Activated CD4-positive, alpha-beta T cell treated with anti-CD3 and anti-CD28 coated beads for 36 hours (primary cell): ENCODE results near the gene SHISA8. TPM values are rescaled to one million over a fixed set of nuclear protein-coding genes. Genes with fewer than 3 reads are reported as not detected.

Experiments used
- ATAC-seq: fragments of 200-7000 bp; cut with Tn5 transposase; one replicate; pipeline ENCODE4 v1.10.0; 2021; ENCODE audit warnings: mild to moderate bottlenecking, moderate library complexity
- CTCF ChIA-PET: fragments of 350-600 bp; sonication (Branson Sonifier 250); formaldehyde crosslinking; loops from one replicate; lab custom pipeline; 2021; ENCODE audit warnings: antibody characterized with exemption; lab: Charles Lee
- POLR2A ChIA-PET: fragments of 350-600 bp; sonication (Branson Sonifier 250); formaldehyde crosslinking; loops from one replicate; lab custom pipeline; 2021; ENCODE audit warnings: antibody characterized with exemption, inconsistent platforms; lab: Charles Lee
- DNase-seq: peaks from one replicate; pipeline ENCODE4 v3.0.0-alpha.2; 2020
- H3K27ac Mint-ChIP-seq: one replicate; pipeline ENCODE4 v1.8.0; 2021; ENCODE audit warnings: mixed read lengths
- H3K27me3 Mint-ChIP-seq: one replicate; pipeline ENCODE4 v1.8.0; 2021; ENCODE audit warnings: mixed read lengths
- H3K36me3 Mint-ChIP-seq: one replicate; pipeline ENCODE4 v1.8.0; 2021; ENCODE audit warnings: low read depth, mixed read lengths
- H3K4me1 Mint-ChIP-seq: one replicate; pipeline ENCODE4 v1.8.0; 2021; ENCODE audit warnings: mixed read lengths
- H3K4me3 Mint-ChIP-seq: one replicate; pipeline ENCODE4 v1.8.0; 2021; ENCODE audit warnings: mild to moderate bottlenecking, moderate library complexity, mixed read lengths
- H3K9me3 Mint-ChIP-seq: one replicate; pipeline ENCODE4 v1.8.0; 2021; ENCODE audit warnings: low read depth, mixed read lengths
- intact Hi-C, 2 experiments: fragments of 100-400 bp; cut with DNase I in 1 of 2; cut with micrococcal nuclease in 1 of 2; formaldehyde crosslinking; loops; one replicate each; pipeline versions ENCODE4 v1.14.2 to v1.15.1; 2022 to 2024; cut with DNase I, micrococcal nuclease
- total RNA-seq, 2 experiments: library from RNA; stranded (reverse); gene quantifications; one replicate each; pipeline ENCODE4 v1.2.3, GENCODE V29; 2021

SHISA8 gene
- total RNA-seq, 2 experiments from 2014 or later = 1.4 to 1.9 TPM

- Mint-ChIP-seq H3K9me3 (no peaks in the 10 kb centered on the region), H3K4me3 (peak overlapping the region; percentile 97), H3K4me1 (peaks cover 55% of the 10 kb centered on the region), H3K36me3 (peaks cover 33% of the 10 kb centered on the region), H3K27me3 (no peaks in the 10 kb centered on the region), H3K27ac (peak overlapping the region; percentile 90)
- ATAC-seq (no peak), DNase-seq (no peak)
- ChIA-PET POLR2A (interaction anchor here (0.6 to 2.4 kb wide), 12 partner anchors 19 to 668 kb away, joined by 3 to 15 read pairs (median 4); partner anchors contain the start of genes CCDC134, PMM1, SMDT1 and SREBF2), CTCF (interaction anchor here (0.6 to 5.0 kb wide), 10 partner anchors 9 to 635 kb away, joined by 3 to 31 read pairs (median 4); partner anchors contain the start of genes CCDC134, MEI1, NDUFA6 and TNFRSF13C)
- intact Hi-C loops = loop anchor here in 1 of 2 experiments (1.0 to 5.0 kb wide), 4 partner anchors 51 to 1310 kb away; partner anchors contain the start of genes MRTFA, NAGA, SMDT1 and WBP2NL
These were observed 32.7 kb upstream of the SHISA8 start for GRCh38 chr22:41947424-41948080.

DNA sequence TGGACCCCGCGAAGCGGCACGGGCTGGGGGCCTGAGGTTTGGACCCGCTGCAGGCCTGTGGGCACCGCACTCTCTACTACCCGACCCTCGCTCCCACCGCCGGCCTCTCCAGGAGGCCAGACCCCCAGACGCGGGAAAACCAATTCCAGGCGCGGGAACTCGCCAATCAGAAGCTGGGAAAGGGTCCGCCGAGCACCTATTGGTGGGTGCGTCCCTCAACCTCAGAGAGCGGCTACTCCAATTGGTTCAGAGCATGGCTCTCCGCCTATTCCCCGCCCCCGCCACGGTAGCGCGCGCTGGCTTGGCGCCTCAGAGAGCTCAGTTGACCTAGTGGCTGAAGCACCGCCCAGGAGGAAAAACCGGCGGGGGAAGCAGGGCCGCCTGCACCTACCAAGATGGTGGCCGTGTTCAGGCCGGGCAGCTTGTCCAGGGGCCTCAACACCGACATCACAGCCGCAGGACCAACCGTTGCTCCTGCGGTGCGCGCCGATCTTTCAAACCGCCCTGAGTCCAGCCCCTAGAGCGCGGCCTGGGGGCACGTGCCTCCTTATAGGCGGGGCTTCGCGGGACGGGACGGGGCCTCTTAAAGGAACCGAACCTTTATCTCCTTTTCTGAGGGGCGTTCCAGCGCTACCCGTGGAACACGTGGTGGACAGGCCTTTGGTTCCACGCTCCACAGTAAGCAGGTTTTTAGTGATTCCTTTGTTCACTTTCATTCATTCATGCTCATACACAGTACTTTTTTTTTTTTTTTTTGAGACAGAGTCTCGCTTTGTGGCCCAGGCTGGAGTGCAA, 32.0 kb upstream of the SHISA8 start, which contains the start of gene CENPM:
Gene CENPM (minus strand): TSS at position 524 of the 795 bp plus-strand sequence. CDS start 76 bp downstream, at position 448.
- ChIA-PET CTCF (interaction anchor here (0.6 to 5.0 kb wide), 14 partner anchors 10 to 634 kb away, joined by 3 to 31 read pairs (median 4); partner anchors contain the start of genes CCDC134, MEI1, NDUFA6 and TNFRSF13C), POLR2A (interaction anchor here (0.6 to 2.4 kb wide), 16 partner anchors 18 to 669 kb away, joined by 3 to 15 read pairs (median 4); partner anchors contain the start of genes CCDC134, PMM1, SMDT1 and SREBF2)
- no peaks in the 10 kb centered on the region for H3K9me3 Mint-ChIP-seq
- H3K4me3 Mint-ChIP-seq = peak within 1 kb of the TSS; percentile 97
- peaks cover 59% of the 10 kb centered on the region for H3K4me1 Mint-ChIP-seq
- H3K36me3 Mint-ChIP-seq = peaks cover 38% of the 10 kb centered on the region
- peak within 1 kb of the TSS; percentile 92 for H3K27ac Mint-ChIP-seq
- no peaks in the 10 kb centered on the region for H3K27me3 Mint-ChIP-seq
- DNase-seq = peak; percentile 98
- peak; percentile 95 for ATAC-seq
- intact Hi-C loops = loop anchor here in 1 of 2 experiments (1.0 to 5.0 kb wide), 8 partner anchors 51 to 1310 kb away; partner anchors contain the start of genes MRTFA, NAGA, NDUFA6 and SMDT1

- Mint-ChIP-seq H3K27me3 (no peaks in the 10 kb centered on the region), H3K27ac (peak overlapping the region; percentile 96), H3K4me3 (peak overlapping the region; percentile 48), H3K9me3 (no peaks in the 10 kb centered on the region), H3K4me1 (peaks cover 80% of the 10 kb centered on the region), H3K36me3 (peaks cover 69% of the 10 kb centered on the region)
- DNase-seq = peak; percentile 56
- peak; percentile 2 for ATAC-seq
- ChIA-PET CTCF (interaction anchor here (0.6 to 5.0 kb wide), 14 partner anchors 15 to 532 kb away, joined by 3 to 31 read pairs (median 4); partner anchors contain the start of genes MEI1, SREBF2 and TNFRSF13C), POLR2A (interaction anchor here (0.8 to 1.6 kb wide), 5 partner anchors 81 to 244 kb away, joined by 4 to 9 read pairs (median 5); partner anchors contain the start of genes CCDC134, MEI1 and SREBF2)
- intact Hi-C loops = loop anchor here in 1 of 2 experiments (5.0 kb wide), 1 partner anchor 496 kb away; the partner anchor contains the start of gene TOB2
These were observed 28.9 kb upstream of the SHISA8 start for GRCh38 chr22:41943661-41944209.

DNA sequence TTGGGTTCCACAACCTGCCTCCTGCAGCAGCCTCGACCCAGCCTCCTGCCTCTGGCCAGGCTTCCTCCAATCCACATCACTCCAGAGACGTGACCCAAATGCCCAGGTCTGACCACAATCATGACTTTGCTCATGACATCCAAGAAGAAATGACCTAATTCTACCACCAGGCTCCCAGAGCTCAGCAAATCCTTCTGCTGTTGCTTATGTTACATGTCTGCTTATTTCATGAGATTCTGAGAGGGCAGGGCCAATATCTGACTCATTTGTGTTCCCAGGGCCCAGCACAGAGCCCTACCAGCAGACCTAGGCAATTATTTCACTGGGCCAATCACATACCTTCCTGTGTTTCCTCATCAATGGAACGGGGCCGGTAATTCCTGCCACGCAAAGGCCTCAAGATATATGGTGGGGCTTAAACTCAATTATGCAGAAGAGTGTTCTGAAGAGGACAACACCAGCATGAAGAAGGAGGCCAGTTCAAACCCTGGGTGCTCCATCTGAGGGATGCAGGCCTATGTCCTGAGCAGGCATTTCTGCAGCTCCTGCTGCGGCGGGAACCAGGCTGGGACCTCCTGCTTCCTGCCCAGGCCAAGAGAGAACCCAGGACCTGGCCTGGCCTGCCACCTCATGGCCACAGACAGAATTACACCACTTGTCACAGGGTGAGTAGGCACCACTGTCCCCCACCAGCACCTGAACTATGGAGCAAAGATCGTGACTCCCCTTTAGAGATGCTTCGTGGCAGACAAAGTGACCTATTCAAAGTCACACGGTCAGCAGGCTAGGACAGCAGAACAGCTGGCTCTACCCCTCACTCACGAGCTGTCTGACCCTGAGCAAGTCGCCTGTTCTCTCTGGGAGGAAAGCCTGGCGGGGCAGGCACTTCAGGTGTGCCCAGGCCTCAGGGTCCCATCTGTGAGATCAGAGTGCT, 26.2 kb upstream of the SHISA8 start:
- H3K4me3 Mint-ChIP-seq = peak overlapping the region; percentile 78
- CTCF ChIA-PET = interaction anchor here (0.5 to 2.9 kb wide), 36 partner anchors 8 to 1258 kb away, joined by 3 to 30 read pairs (median 4); partner anchors contain the start of genes CCDC134, MEI1, SMIM45 and SREBF2
- H3K9me3 Mint-ChIP-seq = no peaks in the 10 kb centered on the region
- DNase-seq = peak; percentile 91
- H3K27me3 Mint-ChIP-seq = no peaks in the 10 kb centered on the region
- peak overlapping the region; percentile 99 for H3K27ac Mint-ChIP-seq
- POLR2A ChIA-PET = interaction anchor here (0.5 to 2.9 kb wide), 16 partner anchors 16 to 1025 kb away, joined by 3 to 32 read pairs (median 5); partner anchors contain the start of genes CCDC134, SNU13 and SREBF2
- peak; percentile 63 for ATAC-seq
- peaks cover 70% of the 10 kb centered on the region for H3K4me1 Mint-ChIP-seq
- intact Hi-C loops = loop anchor here (1.0 to 5.0 kb wide), 19 partner anchors 14 to 674 kb away; partner anchors contain the start of genes CCDC134 (in 1 of the 2), PMM1 (in 1 of the 2), SNU13 (in 1 of the 2) and SREBF2 (in 1 of the 2)
- peaks cover 82% of the 10 kb centered on the region for H3K36me3 Mint-ChIP-seq

DNA sequence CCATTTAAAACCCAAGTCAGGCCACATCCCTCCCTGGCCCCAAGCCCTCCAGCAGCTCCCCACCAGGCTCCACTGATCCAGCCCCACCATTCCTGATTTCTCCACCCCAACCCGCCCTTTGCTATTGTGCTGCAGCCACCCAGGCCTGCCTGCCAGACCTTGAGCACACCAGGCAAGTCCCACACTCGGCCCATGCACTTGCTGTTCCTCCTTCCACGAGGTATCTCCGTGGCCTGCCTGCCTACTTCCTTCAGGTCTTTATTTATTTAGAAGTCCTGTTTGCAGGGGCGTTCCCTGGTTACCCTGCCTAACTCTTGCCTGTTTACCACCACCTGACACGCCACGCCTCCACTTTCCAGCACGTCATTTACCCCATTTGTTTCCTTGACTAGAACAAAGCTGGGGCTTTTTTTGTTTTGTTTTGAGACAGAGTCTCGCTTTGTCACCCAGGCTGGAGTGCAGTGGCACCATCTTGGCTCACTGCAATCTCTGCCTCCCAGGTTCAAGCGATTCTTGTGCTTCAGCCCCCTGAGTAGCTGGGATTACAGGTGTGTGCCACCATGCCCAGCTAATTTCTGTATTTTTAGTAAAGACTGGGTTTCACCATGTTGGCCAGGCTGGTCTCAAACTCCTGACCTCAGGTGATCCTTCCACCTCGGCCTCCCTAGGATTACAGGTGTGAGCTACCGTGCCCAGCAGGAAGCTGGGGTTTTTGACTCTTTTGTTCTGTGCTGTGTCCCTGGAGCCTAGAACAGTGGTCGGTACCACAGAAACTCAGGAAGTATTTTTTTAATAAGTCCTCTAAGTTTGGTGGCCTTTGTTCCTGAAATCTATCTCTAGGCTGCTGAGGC, 25.3 kb upstream of the SHISA8 start:
- intact Hi-C loops = loop anchor here (1.0 to 5.0 kb wide), 13 partner anchors 13 to 675 kb away; partner anchors contain the start of genes PMM1 (in 1 of the 2), SNU13 (in 1 of the 2), SREBF2 (in 1 of the 2) and TNFRSF13C (in 1 of the 2)
- CTCF ChIA-PET = interaction anchor here (0.6 to 2.9 kb wide), 30 partner anchors 9 to 1055 kb away, joined by 3 to 30 read pairs (median 5); partner anchors contain the start of genes CCDC134, MEI1, SMIM45 and SREBF2
- peaks cover 80% of the 10 kb centered on the region for H3K36me3 Mint-ChIP-seq
- ATAC-seq = peak; percentile 75
- H3K27me3 Mint-ChIP-seq = no peaks in the 10 kb centered on the region
- peak; percentile 98 for DNase-seq
- peak overlapping the region; percentile 78 for H3K4me3 Mint-ChIP-seq
- POLR2A ChIA-PET = interaction anchor here (0.5 to 2.9 kb wide), 16 partner anchors 15 to 1024 kb away, joined by 3 to 32 read pairs (median 4); partner anchors contain the start of genes CCDC134, SNU13 and SREBF2
- H3K9me3 Mint-ChIP-seq = no peaks in the 10 kb centered on the region
- peak overlapping the region; percentile 99 for H3K27ac Mint-ChIP-seq
- H3K4me1 Mint-ChIP-seq = peaks cover 63% of the 10 kb centered on the region

DNA sequence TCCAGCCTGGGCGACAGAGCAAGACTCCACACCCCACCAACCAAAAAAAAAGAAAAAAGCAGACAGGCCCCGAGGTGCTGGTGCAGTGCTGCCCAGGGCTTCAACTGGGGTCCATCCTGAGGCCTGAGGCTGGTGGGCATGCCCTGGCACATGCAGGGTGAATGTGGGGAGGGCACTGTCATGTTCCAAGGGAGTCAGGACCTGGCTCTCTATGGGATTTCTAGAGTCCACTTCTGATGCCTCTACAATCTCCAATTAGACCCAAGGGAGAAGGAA, 22.0 kb upstream of the SHISA8 start:
- POLR2A ChIA-PET = interaction anchor here (0.6 kb wide), 1 partner anchor 117 kb away, joined by 4 read pairs; no protein-coding TSS in a partner anchor
- ATAC-seq = no peak
- no peak overlapping the region for H3K4me3 Mint-ChIP-seq

GRCh38 chr22:41935509-41935908, 20.6 kb upstream of the SHISA8 start:
- POLR2A ChIA-PET = no interaction called here
- Mint-ChIP-seq H3K27ac (no peak overlapping the region), H3K27me3 (no peaks in the 10 kb centered on the region), H3K4me1 (peaks cover 26% of the 10 kb centered on the region), H3K9me3 (no peaks in the 10 kb centered on the region), H3K36me3 (peaks cover 44% of the 10 kb centered on the region), H3K4me3 (no peak overlapping the region)
- DNase-seq (no peak), ATAC-seq (no peak)
- intact Hi-C loops = no loop called here
- CTCF ChIA-PET = interaction anchor here (4.3 kb wide), 1 partner anchor 9 kb away, joined by 17 read pairs; the partner anchor contains the start of gene TNFRSF13C

More for the DNA sequence above, 22.0 kb upstream of the SHISA8 start:
- peaks cover 39% of the 10 kb centered on the region for H3K4me1 Mint-ChIP-seq
- no peak overlapping the region for H3K27ac Mint-ChIP-seq
- intact Hi-C loops = no loop called here
- DNase-seq = no peak
- H3K36me3 Mint-ChIP-seq = peaks cover 57% of the 10 kb centered on the region
- H3K9me3 Mint-ChIP-seq = no peaks in the 10 kb centered on the region
- H3K27me3 Mint-ChIP-seq = no peaks in the 10 kb centered on the region
- CTCF ChIA-PET = interaction anchor here (4.3 kb wide), 1 partner anchor 11 kb away, joined by 17 read pairs; the partner anchor contains the start of gene TNFRSF13C

- no peaks in the 10 kb centered on the region for H3K27me3 Mint-ChIP-seq
- peaks cover 39% of the 10 kb centered on the region for H3K36me3 Mint-ChIP-seq
- intact Hi-C loops = no loop called here
- no peaks in the 10 kb centered on the region for H3K9me3 Mint-ChIP-seq
- ChIA-PET CTCF (interaction anchor here (4.3 kb wide), 1 partner anchor 9 kb away, joined by 17 read pairs; the partner anchor contains the start of gene TNFRSF13C), POLR2A (no interaction called here)
- peaks cover 20% of the 10 kb centered on the region for H3K4me1 Mint-ChIP-seq
- DNase-seq = no peak
- no peak overlapping the region for H3K4me3 Mint-ChIP-seq
- H3K27ac Mint-ChIP-seq = no peak overlapping the region
- ATAC-seq = no peak
These were observed 20.1 kb upstream of the SHISA8 start for GRCh38 chr22:41935015-41935351.
